Measurements from ENCODE around the gene ACTL8.

Gene ACTL8

GRCh38 chr1:17875171-17875881 is 120.2 kb downstream of the ACTL8 start:
- Mint-ChIP-seq H3K27me3 (peaks cover 18 to 43% of the 10 kb centered on the region in 2 donors), H3K4me3 (no peak overlapping the region), H3K36me3 (ENCODE audit: insufficient read depth) (no peaks in the 10 kb centered on the region), H3K27ac (no peak overlapping the region), H3K4me1 (ENCODE audit: low read depth in 2 of 2) (no peaks in the 10 kb centered on the region), H3K9me3 (peaks cover 0 to 2% of the 10 kb centered on the region in 2 donors)
- no peak for ATAC-seq (replicated peaks)
- DNase-seq: no peak

- ATAC-seq (replicated peaks) (no peak), DNase-seq (no peak)
- H3K4me3 Mint-ChIP-seq: no peak overlapping the region
- peaks cover 18 to 43% of the 10 kb centered on the region in 2 donors for H3K27me3 Mint-ChIP-seq
- peaks cover 0 to 2% of the 10 kb centered on the region in 2 donors for H3K9me3 Mint-ChIP-seq
- H3K27ac Mint-ChIP-seq: no peak overlapping the region
- no peaks in the 10 kb centered on the region for H3K4me1 Mint-ChIP-seq (ENCODE audit: low read depth in 2 of 2)
- H3K36me3 Mint-ChIP-seq (ENCODE audit: insufficient read depth): no peaks in the 10 kb centered on the region
Observed at GRCh38 chr1:17875882-17876280, 120.7 kb downstream of the ACTL8 start.
